OCI-LY7 (cell line): ENCODE results near the gene FOXJ3. TPM values are rescaled to one million over a fixed set of nuclear protein-coding genes. Genes with fewer than 3 reads are reported as not detected.

Experiments used
- BruUV-seq: library from RNA; stranded (reverse); fragments of 400-500 nt; replicated peaks from 2 replicates; lab custom pipeline; 2021; lab: Mats Ljungman, UMichigan
- CTCF ChIA-PET: fragments of 300-600 bp; sonication (Branson Sonifier 250); formaldehyde crosslinking; loops from one replicate; lab custom pipeline; 2022; ENCODE audit warnings: antibody characterized with exemption; ENCODE audit not compliant: unreplicated experiment; lab: Charles Lee
- POLR2A ChIA-PET: fragments of 300-600 bp; sonication (Branson Sonifier 250); formaldehyde crosslinking; loops from one replicate; lab custom pipeline; 2022; ENCODE audit warnings: antibody characterized with exemption; lab: Charles Lee
- DNase-seq: peaks from one replicate; pipeline ENCODE4 v3.0.0-alpha.2; 2015; ENCODE audit warnings: low spot score
- H2AFZ ChIP-seq: fragments of 200-600 bp; sonication (generic), shearing (Covaris generic); 2 replicates; pipeline ENCODE4 v1.6.1; 2014; ENCODE audit warnings: mild to moderate bottlenecking, antibody characterized with exemption, low read length, moderate library complexity
- H3K27ac ChIP-seq: fragments of 200-600 bp; sonication (generic); 2 replicates; pipeline ENCODE4 v1.5.1; 2014; ENCODE audit warnings: mixed run types, low read depth, mild to moderate bottlenecking, moderate library complexity, low read length, inconsistent platforms; ENCODE audit not compliant: poor library complexity, severe bottlenecking
- H3K36me3 ChIP-seq: fragments of 200-600 bp; sonication (generic); 2 replicates; pipeline ENCODE4 v1.6.1; 2014; ENCODE audit warnings: mild to moderate bottlenecking, antibody characterized with exemption, low read length, moderate library complexity, mixed read lengths; ENCODE audit not compliant: insufficient read depth
- H3K4me1 ChIP-seq: fragments of 200-600 bp; sonication (generic); 2 replicates; pipeline ENCODE4 v1.5.1; 2014; ENCODE audit warnings: mild to moderate bottlenecking, low read length; ENCODE audit not compliant: insufficient read depth, poor library complexity, severe bottlenecking
- H3K4me2 ChIP-seq: fragments of 200-600 bp; sonication (generic); 2 replicates; pipeline ENCODE4 v1.6.1; 2014; ENCODE audit warnings: mild to moderate bottlenecking, low read length
- H3K4me3 ChIP-seq: fragments of 200-600 bp; sonication (generic); 2 replicates; pipeline ENCODE4 v1.5.1; 2014; ENCODE audit warnings: mild to moderate bottlenecking, low read depth, low read length; ENCODE audit not compliant: poor library complexity, severe bottlenecking
- H3K79me2 ChIP-seq: fragments of 200-600 bp; sonication (generic); 2 replicates; pipeline ENCODE4 v1.6.1; 2016; ENCODE audit warnings: low read depth, mild to moderate bottlenecking, low read length, moderate library complexity, mixed read lengths; ENCODE audit not compliant: insufficient read depth
- H3K9me2 ChIP-seq: fragments of 200-600 bp; sonication (generic); 2 replicates; pipeline ENCODE4 v1.6.1; 2016; ENCODE audit warnings: mild to moderate bottlenecking, low read length, mixed read lengths; ENCODE audit not compliant: insufficient read depth
- H3K9me3 ChIP-seq: fragments of 200-600 bp; sonication (generic); 2 replicates; pipeline ENCODE4 v1.6.1; 2014; ENCODE audit warnings: mild to moderate bottlenecking, mixed run types, low read length, mixed read lengths
- H4K20me1 ChIP-seq: fragments of 200-600 bp; sonication (generic); 2 replicates; pipeline ENCODE4 v1.6.1; 2014; ENCODE audit warnings: mild to moderate bottlenecking, antibody characterized with exemption, low read length, moderate library complexity, mixed read lengths; ENCODE audit not compliant: insufficient read depth
- CTCF ChIP-seq: fragments of 200-600 bp; sonication (generic); conservative IDR thresholded peaks from 2 replicates; pipeline ENCODE4 v1.5.1; 2014; ENCODE audit warnings: mild to moderate bottlenecking, antibody characterized with exemption, low read length, moderate library complexity, mixed read lengths
- EZH2phosphoT487 ChIP-seq: fragments of 200-600 bp; sonication (generic); IDR thresholded peaks from 2 replicates; pipeline ENCODE4 v1.6.1; 2018; ENCODE audit warnings: low read depth, borderline replicate concordance, mild to moderate bottlenecking, mixed run types, antibody characterized with exemption, low read length, moderate library complexity, mixed read lengths
- intact Hi-C: fragments of 100-400 bp; cut with micrococcal nuclease; formaldehyde crosslinking; loops from one replicate; pipeline ENCODE4 v1.10.0; 2022; ENCODE audit not compliant: unreplicated experiment
- total RNA-seq, 2 experiments: library from RNA; depleted of rRNA in 1 of 2; stranded (reverse); fragments of >200 nt in 1 of 2; shearing (Covaris generic) in 1 of 2; gene quantifications; 2 replicates each; pipeline ENCODE4 v1.2.3, GENCODE V29; 2014 to 2022

The FOXJ3 gene
- total RNA-seq, 2 experiments from 2014 or later = 34.8 to 43.1 TPM

GRCh38 chr1:42380586-42381279, 45.7 kb upstream of the FOXJ3 start, which contains the start of gene RIMKLA:
Gene RIMKLA, plus strand, starts transcription at chr1:42380792. Its CDS starts 143 bp downstream, at chr1:42380935.
- no peaks in the 10 kb centered on the region for H3K9me2 ChIP-seq
- H3K4me1 ChIP-seq = no peaks in the 10 kb centered on the region
- ChIA-PET POLR2A (no interaction called here), CTCF (no interaction called here)
- intact Hi-C loops = no loop called here
- DNase-seq = no peak
- no peaks in the 10 kb centered on the region for H3K79me2 ChIP-seq
- no peak within 1 kb of the TSS for H2AFZ ChIP-seq
- no peak within 1 kb of the TSS for H3K4me3 ChIP-seq
- H3K27ac ChIP-seq = no peak within 1 kb of the TSS
- BruUV-seq = no TSS peak
- no peak for TF ChIP-seq EZH2phosphoT487
- no peak for TF ChIP-seq CTCF
- no peaks in the 10 kb centered on the region for H3K9me3 ChIP-seq
- H4K20me1 ChIP-seq = no peaks in the 10 kb centered on the region
- no peaks in the 10 kb centered on the region for H3K36me3 ChIP-seq
- peak within 1 kb of the TSS; percentile 10; the same call in 1 of the 2 replicates for H3K4me2 ChIP-seq

- Histone ChIP-seq H3K9me3 (no peaks in the 10 kb centered on the region), H3K36me3 (no peaks in the 10 kb centered on the region), H3K79me2 (no peaks in the 10 kb centered on the region), H4K20me1 (no peaks in the 10 kb centered on the region), H3K4me2 (no peak overlapping the region), H3K4me3 (no peak overlapping the region), H2AFZ (no peak overlapping the region), H3K4me1 (no peaks in the 10 kb centered on the region), H3K27ac (no peak overlapping the region), H3K9me2 (no peaks in the 10 kb centered on the region)
- no peak for TF ChIP-seq CTCF
- TF ChIP-seq EZH2phosphoT487 = no peak
- intact Hi-C loops = no loop called here
- BruUV-seq = no TSS peak
- ChIA-PET CTCF (no interaction called here), POLR2A (no interaction called here)
- no peak for DNase-seq
These were observed 45.0 kb upstream of the FOXJ3 start for GRCh38 chr1:42379794-42380585.
